Prostate gland (tissue), 2 donors: Measurements from ENCODE around the gene LPCAT1.

ENCODE experiments used
- CTCF ChIP-seq, 4 experiments: fragments of 200-600 bp in 2 of 4; fragments of 450-650 bp in 2 of 4; sonication (generic) in 2 of 4; IDR thresholded peaks; 1 replicate in 3 of 4; 2 replicates in 1 of 4; pipeline ENCODE4 v1.5.1; 2016 to 2019; ENCODE audit warnings: antibody characterized with exemption in 4 of 4, mild to moderate bottlenecking in 2 of 4, moderate library complexity in 2 of 4
- POLR2A ChIP-seq: fragments of 450-650 bp; IDR thresholded peaks from one replicate; pipeline ENCODE4 v1.6.1; 2016; ENCODE audit warnings: antibody characterized with exemption, mild to moderate bottlenecking

- TF ChIP-seq POLR2A (no peak), CTCF (IDR thresholded peaks at IDR 0.05) (no peak)
Observed at GRCh38 chr5:1546556-1546955, 22.8 kb upstream of the LPCAT1 start.
